K562 (cell line): Measurements from ENCODE around the gene SMPDL3B. TPM values are rescaled to one million over a fixed set of nuclear protein-coding genes. Genes with fewer than 3 reads are reported as not detected.

Source experiments
- ATAC-seq: fragments of 200-7000 bp; cut with Tn5 transposase; 3 replicates; pipeline ENCODE4 v1.9.1; 2020; ENCODE audit warnings: moderate library complexity
- BruUV-seq: library from RNA; stranded (reverse); fragments of 400-500 nt; replicated peaks from 2 replicates; lab custom pipeline; 2021; lab: Mats Ljungman, UMichigan
- CTCF ChIA-PET: fragments of 300-600 bp; formaldehyde crosslinking; extraction: SDS; loops from one replicate; lab custom pipeline; 2021; ENCODE audit warnings: low intra/inter-chr PET ratio; lab: Yijun Ruan, JAX
- POLR2A ChIA-PET: fragments of 300-600, 350-650 bp; sonication (Branson Sonifier 250); formaldehyde crosslinking; extraction: SDS; loops from one replicate; lab custom pipeline; 2021; ENCODE audit warnings: antibody characterized with exemption, inconsistent platforms; lab: Yijun Ruan, JAX
- DNase-seq, 4 experiments: peaks; one replicate each; pipeline versions ENCODE4 v3.0.0 to v3.0.0-alpha.2; 2011 to 2018; ENCODE audit warnings: low spot score in 3 of 4, mixed read lengths in 3 of 4; ENCODE audit errors: extremely low read depth in 1 of 4
- FAIRE-seq: peaks from 2 replicates; lab custom pipeline; 2011; peaks lifted over from hg19 to GRCh38; lab: Jason Lieb, UNC
- H2AFZ ChIP-seq: 2 replicates; pipeline ENCODE4 v1.6.0; 2011; ENCODE audit warnings: low read depth, low read length, control low read depth, inconsistent platforms
- H3K27ac ChIP-seq: fragments of 200-600 bp; 3 replicates; pipeline ENCODE4 v1.8.0; 2011; ENCODE audit warnings: low read depth, mild to moderate bottlenecking, control low read depth, inconsistent platforms, low read length, moderate library complexity, mixed read lengths; ENCODE audit errors: extremely low read depth
- H3K27me3 ChIP-seq, 2 experiments: fragments of 300-600 bp in 1 of 2; 2 replicates in 1 of 2; 3 replicates in 1 of 2; pipeline versions ENCODE4 v1.6.0 to v1.8.0; 2011; ENCODE audit warnings: inconsistent platforms in 2 of 2, low read length in 2 of 2, mild to moderate bottlenecking in 1 of 2, mixed read lengths in 1 of 2, moderate library complexity in 1 of 2; ENCODE audit not compliant: control insufficient read depth in 2 of 2, insufficient read depth in 2 of 2
- H3K36me3 ChIP-seq: fragments of 300-600 bp; 3 replicates; pipeline ENCODE4 v1.8.0; 2011; ENCODE audit warnings: mild to moderate bottlenecking, low read length, inconsistent platforms; ENCODE audit not compliant: control insufficient read depth, insufficient read depth
- H3K4me1 ChIP-seq, 2 experiments: fragments of 200-600 bp in 1 of 2; replicated peaks in 1 of 2; 2 replicates in 1 of 2; 3 replicates in 1 of 2; pipeline versions ENCODE4 v1.5.1 to v1.8.0; 2011; ENCODE audit warnings: inconsistent platforms in 2 of 2, low read length in 2 of 2, mild to moderate bottlenecking in 1 of 2, mixed read lengths in 1 of 2, moderate library complexity in 1 of 2; ENCODE audit not compliant: control insufficient read depth in 2 of 2, insufficient read depth in 2 of 2
- H3K4me2 ChIP-seq: 2 replicates; pipeline ENCODE4 v1.6.1; 2011; ENCODE audit warnings: low read length, control low read depth, inconsistent platforms, mixed read lengths; ENCODE audit not compliant: insufficient read depth
- H3K4me3 ChIP-seq: fragments of 200-600 bp; sonication (generic), shearing (Covaris generic); 2 replicates; pipeline ENCODE4 v1.5.1; 2016; ENCODE audit warnings: control low read depth, inconsistent platforms
- H3K79me2 ChIP-seq: fragments of 200-600 bp; 3 replicates; pipeline ENCODE4 v1.8.0; 2011; ENCODE audit warnings: low read length, inconsistent platforms; ENCODE audit not compliant: control insufficient read depth, insufficient read depth
- H3K9ac ChIP-seq, 2 experiments: 2 replicates each; pipeline versions ENCODE4 v1.6.0 to v1.6.1; 2011; ENCODE audit warnings: low read depth in 2 of 2, low read length in 2 of 2, control low read depth in 1 of 2, inconsistent platforms in 1 of 2, mild to moderate bottlenecking in 1 of 2, mixed read lengths in 1 of 2; ENCODE audit not compliant: insufficient read depth in 1 of 2
- H3K9me1 ChIP-seq: one replicate; pipeline ENCODE4 v1.6.0; 2011; ENCODE audit warnings: inconsistent platforms, mild to moderate bottlenecking, low read length, moderate library complexity; ENCODE audit not compliant: control insufficient read depth, insufficient read depth
- H3K9me3 ChIP-seq: replicated peaks from 2 replicates; pipeline ENCODE4 v1.5.1; 2011; ENCODE audit warnings: low read depth, low read length, inconsistent platforms; ENCODE audit not compliant: control insufficient read depth, insufficient read depth
- H4K20me1 ChIP-seq: replicated peaks from 2 replicates; pipeline ENCODE4 v1.6.1; 2011; ENCODE audit warnings: low read length, inconsistent platforms, mixed read lengths; ENCODE audit not compliant: control insufficient read depth, insufficient read depth
- BCOR ChIP-seq: fragments of 450-650 bp; IDR thresholded peaks from 2 replicates; pipeline ENCODE4 v1.6.1; 2016
- C11orf30 ChIP-seq: fragments of 450-650 bp; IDR thresholded peaks from 2 replicates; pipeline ENCODE4 v1.6.1; 2016; ENCODE audit warnings: low read depth, mild to moderate bottlenecking
- CEBPB ChIP-seq: fragments of 450-650 bp; IDR thresholded peaks from 2 replicates; pipeline ENCODE4 v1.6.1; 2016; ENCODE audit warnings: missing genetic modification characterization, missing compliant biosample characterization
- CTBP1 ChIP-seq: fragments of 450-650 bp; IDR thresholded peaks from 2 replicates; pipeline ENCODE4 v1.6.1; 2016; ENCODE audit warnings: borderline replicate concordance
- DPF2 ChIP-seq: fragments of 450-650 bp; IDR thresholded peaks from 2 replicates; pipeline ENCODE4 v1.6.1; 2016
- L3MBTL2 ChIP-seq: fragments of 450-650 bp; IDR thresholded peaks from 2 replicates; pipeline ENCODE4 v1.6.1; 2016; ENCODE audit warnings: mild to moderate bottlenecking, moderate library complexity
- MAFF ChIP-seq: IDR thresholded peaks from 2 replicates; pipeline ENCODE4 v1.6.1; 2012; ENCODE audit warnings: low read length, improper control_type of control experiment
- MAFG ChIP-seq: fragments of 450-650 bp; conservative IDR thresholded peaks from 2 replicates; pipeline ENCODE4 v1.6.1; 2016; ENCODE audit warnings: missing genetic modification characterization, missing compliant biosample characterization
- MAFK ChIP-seq: IDR thresholded peaks from 2 replicates; pipeline ENCODE4 v1.6.1; 2011; ENCODE audit warnings: low read length, improper control_type of control experiment
- MCM3 ChIP-seq: fragments of 450-650 bp; IDR thresholded peaks from 2 replicates; pipeline ENCODE4 v1.6.1; 2016
- SMARCE1 ChIP-seq: fragments of 450-650 bp; IDR thresholded peaks from 2 replicates; pipeline ENCODE4 v1.7.1; 2016; ENCODE audit warnings: mild to moderate bottlenecking
- SOX6 ChIP-seq: fragments of 450-650 bp; IDR thresholded peaks from 2 replicates; pipeline ENCODE4 v1.6.1; 2014; ENCODE audit warnings: mild to moderate bottlenecking
- TEAD2 ChIP-seq: fragments of 450-650 bp; IDR thresholded peaks from 2 replicates; pipeline ENCODE4 v1.6.1; 2016; ENCODE audit warnings: missing genetic modification characterization, control low read depth, missing compliant biosample characterization
- THRA ChIP-seq: fragments of 450-650 bp; IDR thresholded peaks from 2 replicates; pipeline ENCODE4 v1.6.1; 2017; ENCODE audit warnings: mild to moderate bottlenecking, moderate library complexity
- ZBTB33 ChIP-seq: sonication (generic); formaldehyde crosslinking; IDR thresholded peaks from 2 replicates; pipeline ENCODE4 v1.8.1; 2023; ENCODE audit warnings: mild to moderate bottlenecking, missing genetic modification reagents
- ZNF121 ChIP-seq: sonication (generic); formaldehyde crosslinking; conservative IDR thresholded peaks from 2 replicates; pipeline ENCODE4 v1.8.0; 2022; ENCODE audit warnings: missing genetic modification reagents
- ZNF316 ChIP-seq: fragments of 450-650 bp; IDR thresholded peaks from 2 replicates; pipeline ENCODE4 v1.6.1; 2016
- ZNF384 ChIP-seq: IDR thresholded peaks from 2 replicates; pipeline ENCODE4 v1.6.1; 2012; ENCODE audit warnings: low read depth, low read length, improper control_type of control experiment
- WGBS: fragments of 100-300 bp; shearing (Covaris generic); methylation state at CpG from one replicate; pipeline ENCODE4 v1.1.6; 2016; ENCODE audit warnings: low coverage, mixed read lengths; ENCODE audit not compliant: insufficient coverage; ENCODE audit errors: missing lambda C conversion rate; 5-methylcytosine and 5-hydroxymethylcytosine counted together
- in situ Hi-C: fragments of 300-500 bp; cut with MboI; formaldehyde crosslinking; loops from 4 replicates; pipeline ENCODE4 v1.15.0; 2018; ENCODE audit warnings: inconsistent platforms, mixed read lengths
- intact Hi-C: fragments of 100-400 bp; cut with micrococcal nuclease; formaldehyde crosslinking; loops from 2 replicates; pipeline ENCODE4 v1.14.2; 2022
- polyA plus RNA-seq, 8 experiments: library from polyadenylated mRNA; depleted of rRNA in 4 of 8; stranded (reverse) in 5 of 8; unstranded in 3 of 8; fragments of >200 nt; fragmentation: Nextera tagmentation in 2 of 8; fragmentation: Illumina TruSeq in 1 of 8; extraction: Ambion mirVana in 2 of 8; extraction: Trizol in 1 of 8; gene quantifications; 2 replicates each; pipeline versions ENCODE4 v1.2.1 to v1.2.3, GENCODE V29; 2011 to 2014; ENCODE audit warnings: inconsistent platforms in 1 of 8, missing spikeins in 1 of 8
- total RNA-seq, 7 experiments: library from RNA; depleted of rRNA in 6 of 7; stranded (reverse); fragments of >200 nt in 6 of 7; fragmentation: Illumina TruSeq in 2 of 7; extraction: Trizol in 2 of 7; gene quantifications; 2 replicates each; pipeline versions ENCODE4 v1.2.1 to v1.2.3, GENCODE V29; 2011 to 2021; ENCODE audit warnings: low replicate concordance in 1 of 7
- TF ChIP-seq, protein P1 (sequence below): fragments of 450-650 bp; IDR thresholded peaks from 2 replicates; pipeline ENCODE4 v1.6.1; 2017; ENCODE audit warnings: antibody characterized with exemption, mild to moderate bottlenecking

Gene SMPDL3B
- total and polyA plus RNA-seq, 9 of the 15 experiments (the other 6 are each of a cell fraction or from before 2014, with no cell fraction given), result 0.07 to 1.2 (median 0.73) TPM

GRCh38 chr1:28002600-28002999 is 67.8 kb downstream of the SMPDL3B start:
- in situ Hi-C loops, result no loop called here
- no peak overlapping the region; the same call in 2 of the 3 replicates for H3K27ac ChIP-seq
- H2AFZ ChIP-seq, result no peak overlapping the region
- no peak overlapping the region for H3K9ac ChIP-seq
- no peaks in the 10 kb centered on the region for H4K20me1 ChIP-seq
- H3K27me3 ChIP-seq, result no peaks in the 10 kb centered on the region
- intact Hi-C loops, result no loop called here
- peaks cover 0 to 4% of the 10 kb centered on the region in 2 experiments; a peak in 3 of 5 replicates for H3K4me1 ChIP-seq
- CTCF ChIA-PET, result no interaction called here
- POLR2A ChIA-PET, result interaction anchor here (0.5 to 1.6 kb wide), 2 partner anchors 57 to 91 kb away, joined by 4 to 5 read pairs; no protein-coding TSS in a partner anchor
- H3K9me3 ChIP-seq, result 0 out of 2 replicates have a peak, but pooled peaks cover 2% of the 10 kb centered on the region
- no TSS peak for BruUV-seq
- H3K79me2 ChIP-seq, result no peaks in the 10 kb centered on the region; the same call in 2 of the 3 replicates
- no peak overlapping the region for H3K4me2 ChIP-seq
- peak; percentile 66 for FAIRE-seq
- DNase-seq, result peak in 1 of 4 experiments; percentile 45
- WGBS, result 76% methylated on average over 10 of the region's 10 CpGs
- H3K36me3 ChIP-seq, result peaks cover 68% of the 10 kb centered on the region
- no peak overlapping the region for H3K4me3 ChIP-seq
- peak; percentile 89 for ATAC-seq
- H3K9me1 ChIP-seq, result no peaks in the 10 kb centered on the region
- TF ChIP-seq C11orf30 (0 out of 2 replicates have a peak, but pooled peaks have one; percentile 29), BCOR (peak; percentile 16; the same call in 1 of the 2 replicates), CTBP1 (peak; percentile 42; the same call in 1 of the 2 replicates), ZBTB33 (CRISPR knock-in tag) (peak; percentile 57; the same call in 1 of the 2 replicates), DPF2 (peak; percentile 83), TEAD2 (tag) (no peak), MAFG (tag) (peak; percentile 68), ZNF384 (peak; percentile 94), SMARCE1 (peak; percentile 62), ZNF316 (peak; percentile 29; the same call in 1 of the 2 replicates), MAFF (peak; percentile 57; the same call in 1 of the 2 replicates), MAFK (peak; percentile 46), ZNF121 (CRISPR knock-in tag) (no peak), THRA (no peak), L3MBTL2 (peak; percentile 49; the same call in 1 of the 2 replicates), CEBPB (tag) (0 out of 2 replicates have a peak, but pooled peaks have one; percentile 13), MCM3 (no peak), SOX6 (no peak)
- TF ChIP-seq, protein P1, sequence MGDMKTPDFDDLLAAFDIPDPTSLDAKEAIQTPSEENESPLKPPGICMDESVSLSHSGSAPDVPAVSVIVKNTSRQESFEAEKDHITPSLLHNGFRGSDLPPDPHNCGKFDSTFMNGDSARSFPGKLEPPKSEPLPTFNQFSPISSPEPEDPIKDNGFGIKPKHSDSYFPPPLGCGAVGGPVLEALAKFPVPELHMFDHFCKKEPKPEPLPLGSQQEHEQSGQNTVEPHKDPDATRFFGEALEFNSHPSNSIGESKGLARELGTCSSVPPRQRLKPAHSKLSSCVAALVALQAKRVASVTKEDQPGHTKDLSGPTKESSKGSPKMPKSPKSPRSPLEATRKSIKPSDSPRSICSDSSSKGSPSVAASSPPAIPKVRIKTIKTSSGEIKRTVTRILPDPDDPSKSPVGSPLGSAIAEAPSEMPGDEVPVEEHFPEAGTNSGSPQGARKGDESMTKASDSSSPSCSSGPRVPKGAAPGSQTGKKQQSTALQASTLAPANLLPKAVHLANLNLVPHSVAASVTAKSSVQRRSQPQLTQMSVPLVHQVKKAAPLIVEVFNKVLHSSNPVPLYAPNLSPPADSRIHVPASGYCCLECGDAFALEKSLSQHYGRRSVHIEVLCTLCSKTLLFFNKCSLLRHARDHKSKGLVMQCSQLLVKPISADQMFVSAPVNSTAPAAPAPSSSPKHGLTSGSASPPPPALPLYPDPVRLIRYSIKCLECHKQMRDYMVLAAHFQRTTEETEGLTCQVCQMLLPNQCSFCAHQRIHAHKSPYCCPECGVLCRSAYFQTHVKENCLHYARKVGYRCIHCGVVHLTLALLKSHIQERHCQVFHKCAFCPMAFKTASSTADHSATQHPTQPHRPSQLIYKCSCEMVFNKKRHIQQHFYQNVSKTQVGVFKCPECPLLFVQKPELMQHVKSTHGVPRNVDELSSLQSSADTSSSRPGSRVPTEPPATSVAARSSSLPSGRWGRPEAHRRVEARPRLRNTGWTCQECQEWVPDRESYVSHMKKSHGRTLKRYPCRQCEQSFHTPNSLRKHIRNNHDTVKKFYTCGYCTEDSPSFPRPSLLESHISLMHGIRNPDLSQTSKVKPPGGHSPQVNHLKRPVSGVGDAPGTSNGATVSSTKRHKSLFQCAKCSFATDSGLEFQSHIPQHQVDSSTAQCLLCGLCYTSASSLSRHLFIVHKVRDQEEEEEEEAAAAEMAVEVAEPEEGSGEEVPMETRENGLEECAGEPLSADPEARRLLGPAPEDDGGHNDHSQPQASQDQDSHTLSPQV, result peak; percentile 24; the same call in 1 of the 2 replicates
